SK-N-SH treated with all-trans-retinoic acid at 6 μM for 48 hours (cell line): ENCODE measurements around the gene FBLIM1.

ENCODE experiments used
- RARB ChIP-seq: fragments of 250-450 bp; sonication (Bioruptor Pico); IDR thresholded peaks from 2 replicates; pipeline ENCODE4 v1.8.0; 2021; ENCODE audit warnings: mild to moderate bottlenecking, moderate library complexity
- ZFP30 ChIP-seq: fragments of 450-650 bp; formaldehyde crosslinking; IDR thresholded peaks from 2 replicates; pipeline ENCODE4 v1.5.0; 2022; ENCODE audit warnings: mild to moderate bottlenecking, moderate library complexity
- ZNF8 ChIP-seq: fragments of 450-650 bp; formaldehyde crosslinking; IDR thresholded peaks from 2 replicates; pipeline ENCODE4 v1.5.0; 2020; ENCODE audit warnings: mild to moderate bottlenecking, moderate library complexity

DNA sequence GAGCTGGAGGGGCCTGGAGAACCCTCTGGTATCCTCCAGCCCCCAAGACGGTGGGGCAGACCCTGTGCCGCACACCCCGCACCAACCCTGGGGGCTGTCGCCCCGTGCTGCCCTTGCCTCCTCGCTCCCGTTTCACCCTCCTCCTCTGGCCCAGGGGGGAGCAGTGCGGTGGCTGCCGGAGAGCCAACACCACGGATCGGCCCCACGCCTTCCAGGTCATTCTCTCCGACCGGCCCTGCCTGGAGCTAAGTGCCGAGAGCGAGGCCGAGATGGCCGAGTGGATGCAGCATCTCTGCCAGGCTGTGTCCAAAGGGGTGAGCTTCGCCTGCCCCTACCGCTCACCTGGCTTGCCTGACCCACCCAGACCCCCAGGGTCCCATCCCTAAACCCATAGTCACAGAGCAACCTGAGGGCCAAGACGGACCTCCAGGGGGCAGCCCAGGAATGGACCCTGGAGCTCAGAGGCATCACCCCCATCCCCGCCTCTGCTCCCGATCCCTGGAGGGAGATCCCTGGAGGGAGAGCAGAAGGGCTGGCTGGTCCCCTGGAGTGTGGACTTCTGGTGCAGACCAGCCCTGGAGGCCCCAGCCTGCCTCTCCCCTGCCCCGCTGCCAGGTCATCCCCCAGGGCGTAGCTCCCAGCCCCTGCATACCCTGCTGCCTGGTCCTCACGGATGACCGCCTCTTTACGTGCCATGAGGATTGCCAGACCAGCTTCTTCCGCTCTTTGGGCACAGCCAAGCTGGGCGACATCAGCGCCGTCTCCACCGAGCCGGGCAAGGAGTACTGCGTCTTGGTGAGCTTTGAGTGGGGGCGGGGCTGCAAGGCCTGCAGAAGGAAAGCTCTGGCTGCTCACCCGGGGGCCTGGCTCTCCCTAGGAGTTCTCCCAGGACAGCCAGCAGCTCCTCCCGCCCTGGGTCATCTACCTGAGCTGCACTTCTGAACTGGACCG, 26.6 kb upstream of the FBLIM1 start:
- TF ChIP-seq RARB: no peak
- TF ChIP-seq ZNF8 (CRISPR knock-in tag): no peak
- TF ChIP-seq ZFP30 (CRISPR knock-in tag): no peak
